Activated T-helper 1 cell treated with Interleukin-2 at 50 U/mL for 16 hours (primary cell): ENCODE data around the gene MRTFB.

ENCODE experiments used
- DNase-seq: peaks from one replicate; pipeline ENCODE4 v3.0.0-alpha.2; 2020; ENCODE audit warnings: low read depth

MRTFB gene

DNA sequence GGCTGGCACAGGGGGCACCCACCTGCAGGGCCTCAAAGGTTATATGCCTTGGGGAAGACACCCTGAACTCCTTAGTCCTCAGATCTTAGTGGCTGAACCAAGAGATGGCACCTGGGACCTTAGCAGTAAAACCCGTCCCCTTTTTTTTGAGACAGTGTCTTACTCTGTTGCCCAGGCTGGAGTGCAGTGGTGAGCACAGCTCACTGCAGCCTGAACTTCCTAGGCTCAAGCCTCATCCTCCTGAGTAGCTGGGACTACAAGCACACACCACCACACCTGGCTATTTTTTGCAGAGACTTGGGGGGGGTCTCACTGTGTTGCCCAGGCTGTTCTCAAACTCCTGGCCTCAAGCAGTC is 237.2 kb downstream of the MRTFB start:
- DNase-seq, result no peak

DNA sequence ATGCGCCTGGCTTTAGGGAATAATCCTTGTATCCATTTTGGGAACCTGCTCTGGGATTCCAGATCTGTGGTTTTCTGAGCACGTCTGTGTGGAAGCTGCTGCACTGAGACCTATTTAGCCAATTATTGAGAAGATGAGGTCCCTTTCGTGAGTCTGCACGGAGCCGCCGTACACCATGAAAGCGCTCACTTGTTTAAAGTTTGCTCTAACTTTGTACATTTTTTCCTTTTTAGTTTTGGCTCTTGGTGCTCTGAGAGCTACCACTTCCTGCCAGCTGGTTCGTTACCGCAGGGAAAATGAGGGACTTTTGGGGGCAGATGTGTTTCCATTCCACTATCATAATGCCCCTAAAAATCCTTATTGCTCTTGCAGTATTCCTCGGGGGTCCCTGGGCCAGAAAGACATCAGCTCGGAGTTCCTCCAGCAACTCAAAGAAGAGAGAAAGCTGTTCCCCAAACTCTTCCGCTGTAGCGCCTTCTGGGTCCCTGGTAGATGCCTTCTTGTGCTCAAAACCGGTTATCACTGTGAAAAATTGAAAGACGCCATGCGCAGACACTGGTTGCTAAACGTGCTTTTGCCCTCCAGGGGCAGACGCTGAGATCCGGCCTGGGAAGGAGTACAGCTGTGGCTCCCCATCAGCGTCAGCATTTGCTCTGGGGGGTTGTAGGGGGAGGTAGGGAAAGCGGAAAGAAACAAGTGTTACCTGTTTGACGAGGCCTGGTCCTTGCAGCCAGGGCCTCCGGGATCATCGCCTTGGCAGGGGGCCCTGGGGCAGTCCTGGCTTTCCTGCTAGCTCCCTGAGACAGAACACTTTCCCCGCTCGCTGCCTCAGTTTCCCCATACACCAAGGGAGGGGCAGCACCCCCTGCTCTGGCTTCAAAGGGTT is 238.1 kb downstream of the MRTFB start:
- DNase-seq, result no peak

DNA sequence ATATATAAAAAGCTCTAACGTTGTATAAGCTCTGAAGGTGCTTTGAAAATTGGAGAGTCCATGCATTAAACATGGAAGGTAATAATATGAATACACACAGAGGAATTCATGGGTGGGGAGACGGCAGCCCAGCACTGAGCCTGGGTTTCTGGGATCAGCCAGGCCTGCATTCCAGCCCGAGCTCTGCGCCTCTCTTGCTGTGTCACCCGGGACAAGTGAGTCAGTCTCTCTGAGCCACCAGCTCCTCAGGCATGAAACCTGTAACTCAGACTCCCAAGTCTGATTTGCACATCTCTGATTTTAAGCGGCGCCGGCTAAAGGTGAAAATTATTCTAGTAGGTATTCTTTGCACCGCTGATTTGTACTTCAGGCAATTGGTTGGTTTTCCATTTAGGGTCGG is 238.8 kb downstream of the MRTFB start:
- no peak for DNase-seq

DNA sequence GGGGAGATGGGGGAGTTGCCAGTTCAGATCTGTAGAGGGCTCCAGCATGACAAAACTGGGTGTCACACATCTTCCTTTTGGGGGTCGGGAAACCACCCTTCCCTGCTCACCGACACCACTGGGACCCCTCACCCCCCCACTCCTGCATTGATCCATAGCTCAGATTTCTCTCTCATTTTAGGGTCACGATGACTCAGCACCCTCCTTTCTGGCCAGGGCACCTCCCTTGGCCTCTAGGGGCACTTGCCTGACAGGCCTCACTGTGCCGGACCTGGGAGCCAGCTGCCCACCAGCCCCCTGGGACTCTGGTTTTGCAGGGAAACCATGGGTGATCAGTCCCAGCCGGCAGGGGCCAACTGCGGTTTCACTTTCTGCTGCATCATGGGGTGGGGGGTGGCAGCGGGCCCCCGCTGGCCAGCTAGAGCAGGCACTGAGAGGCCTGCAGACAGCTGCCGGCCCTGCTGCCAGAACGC is 239.4 kb downstream of the MRTFB start:
- no peak for DNase-seq

DNA sequence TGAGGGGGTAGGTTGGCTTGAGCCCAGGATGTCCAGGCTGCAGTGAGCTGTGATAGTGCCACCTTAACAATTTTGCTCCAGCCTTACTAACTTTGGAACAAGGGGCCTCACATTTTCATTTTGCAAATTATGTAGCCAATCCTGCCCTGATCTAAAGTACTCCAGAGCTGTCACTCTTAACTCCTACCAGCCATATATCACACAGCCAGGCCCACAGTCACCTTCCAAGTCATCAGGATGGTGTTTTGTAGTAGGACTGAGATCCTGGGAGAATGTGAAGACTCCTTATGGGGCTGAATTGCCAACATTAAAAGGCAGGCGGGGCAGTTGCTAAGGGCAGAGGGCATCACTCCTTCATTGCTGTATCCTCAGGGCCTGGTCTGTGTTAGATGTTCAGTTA is 243.0 kb downstream of the MRTFB start:
- no peak for DNase-seq

DNA sequence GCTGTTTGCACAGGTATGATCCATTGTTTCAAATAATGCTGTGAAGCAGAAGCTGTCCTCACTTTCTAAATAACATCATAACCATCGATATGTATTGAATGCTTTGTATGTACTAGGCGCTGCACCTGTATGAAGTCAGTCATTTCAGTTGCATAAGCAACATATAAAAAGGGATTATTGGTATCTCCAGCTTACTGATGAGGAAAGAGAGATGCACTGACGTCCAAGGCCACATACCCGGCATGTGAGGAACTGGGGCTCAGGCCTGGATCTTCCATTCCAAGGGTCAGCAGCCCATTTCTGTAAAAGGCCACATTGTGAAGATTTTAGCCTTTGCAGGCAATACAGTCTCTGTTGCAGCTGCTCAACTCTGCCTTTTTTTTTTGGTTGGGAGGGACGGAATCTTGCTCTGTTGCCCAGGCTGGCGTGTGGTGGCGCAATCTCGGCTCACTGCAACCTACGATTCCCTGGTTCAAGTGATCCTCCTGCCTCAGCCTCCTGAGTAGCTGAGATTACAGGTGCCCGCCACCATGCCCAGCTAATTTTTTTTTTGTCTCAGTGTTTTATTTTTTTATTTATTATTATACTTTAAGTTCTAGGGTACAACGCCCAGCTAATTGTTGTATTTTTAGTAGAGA is 244.7 kb downstream of the MRTFB start:
- DNase-seq, result no peak
